ENCODE results near the gene MRC2. TPM values are rescaled to one million over a fixed set of nuclear protein-coding genes. Genes with fewer than 3 reads are reported as not detected.

MRC2 gene
- polyA plus RNA-seq, 2 of the 4 experiments (the other 2 are of a cell fraction), result 20.2 to 57.3 TPM

GRCh38 chr17:62652251-62653001, 25.0 kb downstream of the MRC2 start (continued):
- no peak for TF ChIP-seq HOXB13 (CRISPR knock-in tag; IDR thresholded peaks at IDR 0.05; ENCODE audit: low read depth)

- FAIRE-seq, result no peak
- H3K4me2 ChIP-seq, result peak overlapping the region; percentile 99
Observed at GRCh38 chr17:62653002-62653825, 25.7 kb downstream of the MRC2 start.

GRCh38 chr17:62653826-62654761, 26.6 kb downstream of the MRC2 start:
- no peak for FAIRE-seq
- H3K27ac ChIP-seq, result peak overlapping the region in 1 of 2 experiments; percentile 90; a peak in 2 of 6 replicates
- peak overlapping the region; percentile 99; the same call in 1 of the 3 replicates for H3K4me2 ChIP-seq
- ChIA-PET POLR2A (interaction anchor here (0.5 kb wide), 1 partner anchor 707 kb away, joined by 3 read pairs; no protein-coding TSS in a partner anchor), CTCF (interaction anchor here (0.6 kb wide), 1 partner anchor 21 kb away, joined by 3 read pairs; no protein-coding TSS in a partner anchor)
- H3K9me3 ChIP-seq, result no peaks in the 10 kb centered on the region
- 94% methylated on average over 18 of the region's 19 CpGs for WGBS (ENCODE audit: missing lambda C conversion rate)
- peak; percentile 6 to 10; a peak in 3 of 6 replicates for ATAC-seq
- H3K4me3 ChIP-seq, result no peak overlapping the region
- DNase-seq (ENCODE audit: low read depth in 1 of 2, low spot score in 1 of 2), result no peak
- no peak for TF ChIP-seq JUNB (IDR thresholded peaks at IDR 0.05)
- no peak for TF ChIP-seq ZFP36 (IDR thresholded peaks at IDR 0.05; ENCODE audit: borderline replicate concordance, partially characterized antibody)
- TF ChIP-seq NPAS2 (CRISPR knock-in tag; IDR thresholded peaks at IDR 0.05; ENCODE audit: borderline replicate concordance), result no peak
- no peak for TF ChIP-seq CHD4 (IDR thresholded peaks at IDR 0.05; ENCODE audit: borderline replicate concordance)
- TF ChIP-seq FOXS1 (CRISPR knock-in tag; IDR thresholded peaks at IDR 0.05), result no peak
- TF ChIP-seq MAFK (IDR thresholded peaks at IDR 0.05; ENCODE audit: partially characterized antibody), result peak; percentile 33
- 0 out of 2 replicates have a peak, but pooled peaks have one; percentile 1 for TF ChIP-seq POLR2A (IDR thresholded peaks at IDR 0.05; ENCODE audit: low read length)
- TF ChIP-seq ZSCAN20 (CRISPR knock-in tag; IDR thresholded peaks at IDR 0.05), result no peak
- no peak for TF ChIP-seq ATOH8 (CRISPR knock-in tag; IDR thresholded peaks at IDR 0.05; ENCODE audit: low read depth)
- TF ChIP-seq ZC3H11A (IDR thresholded peaks at IDR 0.05), result no peak
- no peak for TF ChIP-seq FOSL2 (IDR thresholded peaks at IDR 0.05)
- TF ChIP-seq FOSL2 (CRISPR knock-in tag; IDR thresholded peaks at IDR 0.05), result no peak
- H3K4me1 ChIP-seq, result peaks cover 15% of the 10 kb centered on the region

More at GRCh38 chr17:62653002-62653825, 25.7 kb downstream of the MRC2 start:
- Histone ChIP-seq H3K4me3 (peak overlapping the region; percentile 55), H3K4me1 (peaks cover 15% of the 10 kb centered on the region), H3K27ac (peak overlapping the region; percentile 79 to 90), H3K9me3 (no peaks in the 10 kb centered on the region)
- POLR2A ChIA-PET, result interaction anchor here (0.5 to 0.7 kb wide), 2 partner anchors 708 to 1301 kb away, joined by 3 to 4 read pairs; no protein-coding TSS in a partner anchor
- CTCF ChIA-PET, result interaction anchor here (1.5 kb wide), 1 partner anchor 311 kb away, joined by 4 read pairs; no protein-coding TSS in a partner anchor
- DNase-seq (ENCODE audit: low read depth in 1 of 2, low spot score in 1 of 2), result peak; percentile 69 to 94
- ATAC-seq, result peak; percentile 75 to 84
- 19% methylated on average over 24 of the region's 30 CpGs for WGBS (ENCODE audit: missing lambda C conversion rate)
- TF ChIP-seq E2F6 (IDR thresholded peaks at IDR 0.05; ENCODE audit: borderline replicate concordance, low read depth) (0 out of 2 replicates have a peak, but pooled peaks have one; percentile 32), POLR2A (IDR thresholded peaks at IDR 0.05; ENCODE audit: low read length) (0 out of 2 replicates have a peak, but pooled peaks have one; percentile 24), MAZ (IDR thresholded peaks at IDR 0.05; ENCODE audit: borderline replicate concordance, low read depth, low read length) (peak; percentile 98), HMGXB4 (CRISPR knock-in tag; IDR thresholded peaks at IDR 0.05; ENCODE audit: borderline replicate concordance) (no peak), NFE2L2 (conservative IDR thresholded peaks at IDR 0.05; ENCODE audit: low read length) (no peak), ATOH8 (CRISPR knock-in tag; IDR thresholded peaks at IDR 0.05; ENCODE audit: low read depth) (no peak), JUN (IDR thresholded peaks at IDR 0.05) (0 out of 5 replicates have a peak, but pooled peaks of 1 of the 2 experiments have one; percentile 7), GATA3 (IDR thresholded peaks at IDR 0.05; ENCODE audit: borderline replicate concordance) (no peak), MAFK (IDR thresholded peaks at IDR 0.05; ENCODE audit: partially characterized antibody) (no peak)

Data from A549 (cell line).